Endothelial cell of umbilical vein (primary cell): ENCODE data around the gene PLRG1. TPM values are rescaled to one million over a fixed set of nuclear protein-coding genes. Genes with fewer than 3 reads are reported as not detected.

ENCODE experiments used
- BruUV-seq: library from RNA; stranded (reverse); fragments of 400-500 nt; replicated peaks from 2 replicates; lab custom pipeline; 2021; lab: Mats Ljungman, UMichigan
- CTCF ChIA-PET: fragments of 300-600, 350-600 bp; sonication (Branson Sonifier 250); formaldehyde crosslinking; loops from one replicate; lab custom pipeline; 2021; ENCODE audit warnings: antibody characterized with exemption, inconsistent platforms; lab: Charles Lee
- POLR2A ChIA-PET: fragments of 300-600, 350-600 bp; sonication (Branson Sonifier 250); formaldehyde crosslinking; loops from one replicate; lab custom pipeline; 2021; ENCODE audit warnings: antibody characterized with exemption, inconsistent platforms; lab: Charles Lee
- DNase-seq: peaks from one replicate; pipeline ENCODE4 v3.0.0-alpha.2; 2011; ENCODE audit warnings: low read depth, low spot score
- FAIRE-seq: peaks from 2 replicates; lab custom pipeline; 2011; peaks lifted over from hg19 to GRCh38; lab: Jason Lieb, UNC
- H2AFZ ChIP-seq: 2 replicates; pipeline ENCODE4 v1.6.0; 2012; ENCODE audit warnings: low read depth, low read length, control low read depth, inconsistent platforms
- H3K27ac ChIP-seq: 2 replicates; pipeline ENCODE4 v1.5.1; 2011; ENCODE audit warnings: low read depth, mild to moderate bottlenecking, control low read depth, low read length, moderate library complexity; ENCODE audit not compliant: insufficient read depth
- H3K27me3 ChIP-seq, 2 experiments: 2 replicates each; pipeline versions ENCODE4 v1.6.0 to v1.6.1; 2011; ENCODE audit warnings: low read length in 2 of 2, mixed read lengths in 1 of 2; ENCODE audit not compliant: control insufficient read depth in 2 of 2, insufficient read depth in 2 of 2
- H3K36me3 ChIP-seq, 2 experiments: 2 replicates in 1 of 2; 3 replicates in 1 of 2; pipeline ENCODE4 v1.5.1; 2011; ENCODE audit warnings: low read length in 2 of 2, mild to moderate bottlenecking in 1 of 2, moderate library complexity in 1 of 2; ENCODE audit not compliant: control insufficient read depth in 2 of 2, insufficient read depth in 2 of 2; ENCODE audit errors: extremely low read depth in 1 of 2
- H3K4me1 ChIP-seq: 3 replicates; pipeline ENCODE4 v1.5.1; 2011; ENCODE audit warnings: mild to moderate bottlenecking, low read length; ENCODE audit not compliant: control insufficient read depth, insufficient read depth; ENCODE audit errors: extremely low read depth
- H3K4me2 ChIP-seq: 2 replicates; pipeline ENCODE4 v1.6.1; 2011; ENCODE audit warnings: low read length, control low read depth, mixed read lengths; ENCODE audit not compliant: insufficient read depth
- H3K4me3 ChIP-seq, 3 experiments: fragments of 200-600 bp in 1 of 3; sonication (generic), shearing (Covaris generic) in 1 of 3; replicated peaks in 1 of 3; 2 replicates each; pipeline ENCODE4 v1.5.1; 2011 to 2016; ENCODE audit warnings: control low read depth in 3 of 3, low read length in 3 of 3, mild to moderate bottlenecking in 2 of 3, inconsistent platforms in 1 of 3, low read depth in 1 of 3, moderate library complexity in 1 of 3; ENCODE audit not compliant: insufficient read depth in 1 of 3
- H3K79me2 ChIP-seq: 2 replicates; pipeline ENCODE4 v1.6.0; 2012; ENCODE audit warnings: low read length, inconsistent platforms; ENCODE audit not compliant: control insufficient read depth, insufficient read depth
- H3K9ac ChIP-seq: replicated peaks from 2 replicates; pipeline ENCODE3; 2011; ENCODE audit warnings: low read length, control low read depth; ENCODE audit not compliant: insufficient read depth; ENCODE audit errors: extremely low read depth
- H3K9me1 ChIP-seq: replicated peaks from 3 replicates; pipeline ENCODE4 v1.6.0; 2011; ENCODE audit warnings: mild to moderate bottlenecking, low read length; ENCODE audit not compliant: control insufficient read depth, insufficient read depth; ENCODE audit errors: extremely low read depth
- H3K9me3 ChIP-seq: replicated peaks from 2 replicates; pipeline ENCODE4 v1.5.1; 2012; ENCODE audit warnings: low read length, inconsistent platforms; ENCODE audit not compliant: control insufficient read depth, insufficient read depth
- H4K20me1 ChIP-seq: replicated peaks from 2 replicates; pipeline ENCODE3; 2011; ENCODE audit warnings: mild to moderate bottlenecking, low read length; ENCODE audit not compliant: control insufficient read depth, insufficient read depth; ENCODE audit errors: extremely low read depth
- CTCF ChIP-seq, 2 donors: IDR thresholded peaks; 1 replicate in 1 of 2; 2 replicates in 1 of 2; pipeline ENCODE4 v1.5.1; 2011; ENCODE audit warnings: low read length in 2 of 2, mild to moderate bottlenecking in 2 of 2, moderate library complexity in 2 of 2, control low read depth in 1 of 2, inconsistent platforms in 1 of 2, low read depth in 1 of 2; ENCODE audit not compliant: insufficient read depth in 1 of 2; ENCODE audit errors: extremely low read depth in 1 of 2
- EZH2 ChIP-seq: IDR thresholded peaks from 2 replicates; pipeline ENCODE4 v1.6.1; 2012; ENCODE audit warnings: borderline replicate concordance, low read depth, mild to moderate bottlenecking, moderate library complexity, low read length, inconsistent platforms; ENCODE audit not compliant: severe bottlenecking
- FOS ChIP-seq: IDR thresholded peaks from 2 replicates; pipeline ENCODE4 v1.6.1; 2011; ENCODE audit warnings: mild to moderate bottlenecking, low read length, moderate library complexity, borderline replicate concordance; ENCODE audit not compliant: insufficient read depth
- GATA2 ChIP-seq: IDR thresholded peaks from 2 replicates; pipeline ENCODE4 v1.7.0; 2011; ENCODE audit warnings: low read depth, mild to moderate bottlenecking, moderate library complexity, mixed read lengths, low read length; ENCODE audit not compliant: insufficient read length, insufficient read depth
- JUN ChIP-seq: IDR thresholded peaks from 2 replicates; pipeline ENCODE4 v1.6.1; 2011; ENCODE audit warnings: borderline replicate concordance, low read depth; ENCODE audit not compliant: insufficient read length, insufficient read depth
- MAX ChIP-seq: IDR thresholded peaks from 2 replicates; pipeline ENCODE4 v1.6.1; 2011; ENCODE audit not compliant: insufficient read depth, insufficient read length
- MYC ChIP-seq: IDR thresholded peaks from one replicate; pipeline ENCODE4 v1.6.1; 2011; ENCODE audit warnings: mild to moderate bottlenecking, low read depth, low read length
- POLR2A ChIP-seq: IDR thresholded peaks from 2 replicates; pipeline ENCODE4 v1.6.1; 2012; ENCODE audit warnings: low read depth, mild to moderate bottlenecking, control low read depth, low read length
- POLR2AphosphoS5 ChIP-seq: IDR thresholded peaks from 2 replicates; pipeline ENCODE4 v1.6.1; 2012; ENCODE audit warnings: low read depth, mild to moderate bottlenecking, control low read depth, low read length, moderate library complexity; ENCODE audit not compliant: insufficient read depth
- dilution Hi-C: fragments of 300-500 bp; cut with MboI; formaldehyde crosslinking; loops from one replicate; pipeline ENCODE4 v1.15.0; 2019; ENCODE audit warnings: low sequenced_read_pairs; ENCODE audit not compliant: extremely low pct_ligation_motif_present
- intact Hi-C: fragments of 100-400 bp; cut with micrococcal nuclease; formaldehyde crosslinking; loops from one replicate; pipeline ENCODE4 v1.10.0; 2022
- polyA plus RNA-seq, 4 experiments: library from polyadenylated mRNA; depleted of rRNA in 3 of 4; stranded (reverse) in 3 of 4; unstranded in 1 of 4; fragments of >200 nt; gene quantifications; 2 replicates each; pipeline versions ENCODE4 v1.2.1 to v1.2.3, GENCODE V29; 2011 to 2012; ENCODE audit warnings: missing spikeins in 1 of 4
- total RNA-seq: library from RNA; stranded (reverse); gene quantifications from 2 replicates; pipeline ENCODE4 v1.2.3, GENCODE V29; 2021

PLRG1 gene
- total and polyA plus RNA-seq, 2 donors (not counting 3 experiments of a cell fraction or from before 2014, with no cell fraction given): 50.9 to 91.9 TPM

- Histone ChIP-seq H4K20me1 (no peaks in the 10 kb centered on the region), H3K36me3 (no peaks in the 10 kb centered on the region), H3K4me2 (no peak overlapping the region), H3K4me1 (no peaks in the 10 kb centered on the region), H3K4me3 (no peak overlapping the region), H3K9me3 (no peaks in the 10 kb centered on the region), H3K9me1 (no peaks in the 10 kb centered on the region), H3K9ac (no peak overlapping the region), H2AFZ (no peak overlapping the region), H3K27me3 (peaks cover 6 to 7% of the 10 kb centered on the region in 2 experiments), H3K79me2 (no peaks in the 10 kb centered on the region), H3K27ac (no peak overlapping the region)
- POLR2A ChIA-PET: no interaction called here
- BruUV-seq: no TSS peak
- no peak for FAIRE-seq
- no peak for DNase-seq
- CTCF ChIA-PET: no interaction called here
- TF ChIP-seq MAX: no peak
- no peak for TF ChIP-seq POLR2A
- dilution Hi-C loops (no loop called here), intact Hi-C loops (no loop called here)
These were observed 52.3 kb downstream of the PLRG1 start for GRCh38 chr4:154497889-154498288.

- H3K4me1 ChIP-seq: no peaks in the 10 kb centered on the region
- TF ChIP-seq MYC (no peak), FOS (no peak), GATA2 (no peak), POLR2A (no peak), CTCF (IDR thresholded peaks at IDR 0.05; ENCODE audit: extremely low read depth in 1 of 2, insufficient read depth in 1 of 2, low read depth in 1 of 2, low read length in 2 of 2) (no peak), MAX (no peak), JUN (no peak), POLR2AphosphoS5 (no peak), EZH2 (no peak)
- no peak overlapping the region for H3K4me2 ChIP-seq
- H3K27ac ChIP-seq: no peak overlapping the region
- H3K27me3 ChIP-seq: peaks cover 20 to 25% of the 10 kb centered on the region in 2 experiments
- ChIA-PET CTCF (no interaction called here), POLR2A (no interaction called here)
- FAIRE-seq (no peak), DNase-seq (no peak)
- no peaks in the 10 kb centered on the region for H3K36me3 ChIP-seq
- no peak overlapping the region for H3K9ac ChIP-seq
- H3K9me3 ChIP-seq: no peaks in the 10 kb centered on the region
- no peak overlapping the region for H3K4me3 ChIP-seq
- no peak overlapping the region for H2AFZ ChIP-seq
- no peaks in the 10 kb centered on the region for H3K79me2 ChIP-seq
- intact Hi-C loops (no loop called here), dilution Hi-C loops (no loop called here)
- no peaks in the 10 kb centered on the region for H4K20me1 ChIP-seq
- no peaks in the 10 kb centered on the region for H3K9me1 ChIP-seq
- no TSS peak for BruUV-seq
These were observed 54.3 kb downstream of the PLRG1 start for GRCh38 chr4:154495867-154496266.
